ENCODE results near the gene SUV39H1.

Gene SUV39H1

DNA sequence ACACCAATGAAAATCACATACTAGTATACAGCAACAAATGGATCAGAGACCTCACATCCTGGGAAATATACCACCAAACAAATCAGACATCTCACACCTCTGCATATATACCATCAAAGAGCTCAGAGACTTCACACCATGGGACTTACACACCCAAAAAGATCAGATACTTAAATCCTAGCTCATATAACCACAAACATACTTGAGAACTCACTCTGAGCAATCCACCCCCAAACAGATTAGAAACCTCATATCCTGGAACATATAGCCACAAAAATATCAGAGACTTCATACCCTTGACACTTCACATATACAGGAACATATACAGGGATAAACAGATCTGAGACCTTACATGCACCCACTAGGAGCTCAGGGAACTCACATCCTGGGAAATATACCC is 32.1 kb downstream of the SUV39H1 start:
- Histone ChIP-seq H3K27ac (ENCODE audit: low read depth, low read length) (no peak overlapping the region), H2BK12ac (ENCODE audit: low read length) (no peak overlapping the region), H3K27me3 (ENCODE audit: insufficient read depth, low read length) (no peaks in the 10 kb centered on the region), H3K4me2 (ENCODE audit: low read length) (no peak overlapping the region), H3K4me1 (ENCODE audit: control insufficient read depth in 1 of 2, insufficient read depth in 2 of 2, low read length in 2 of 2) (no peaks in the 10 kb centered on the region), H2AK5ac (ENCODE audit: low read length) (no peak overlapping the region), H2AFZ (ENCODE audit: insufficient read depth, low read length, poor library complexity) (no peak overlapping the region), H4K12ac (ENCODE audit: low read depth, low read length) (no peak overlapping the region), H3K14ac (ENCODE audit: low read length) (no peak overlapping the region), H3K79me2 (ENCODE audit: control insufficient read depth, insufficient read depth, low read length, poor library complexity) (no peaks in the 10 kb centered on the region), H3K18ac (ENCODE audit: low read length) (no peak overlapping the region), H2BK120ac (ENCODE audit: insufficient read depth, low read length, poor library complexity) (no peak overlapping the region), H2BK5ac (ENCODE audit: low read depth, low read length, poor library complexity) (no peak overlapping the region), H3K4me3 (ENCODE audit: low read depth, low read length) (no peak overlapping the region), H3K4ac (ENCODE audit: low read depth, low read length) (no peak overlapping the region), H4K8ac (ENCODE audit: low read depth, low read length) (no peak overlapping the region), H3K9me3 (ENCODE audit: insufficient read depth, low read depth, low read length) (no peaks in the 10 kb centered on the region), H3K36me3 (ENCODE audit: control insufficient read depth in 1 of 2, insufficient read depth in 2 of 2, low read length in 2 of 2) (no peaks in the 10 kb centered on the region), H3K23ac (ENCODE audit: low read length) (no peak overlapping the region), H4K91ac (ENCODE audit: low read depth, low read length) (no peak overlapping the region), H3K9ac (ENCODE audit: low read length) (no peak overlapping the region), H3K79me1 (ENCODE audit: low read length) (no peaks in the 10 kb centered on the region)
- no peak for DNase-seq

DNA sequence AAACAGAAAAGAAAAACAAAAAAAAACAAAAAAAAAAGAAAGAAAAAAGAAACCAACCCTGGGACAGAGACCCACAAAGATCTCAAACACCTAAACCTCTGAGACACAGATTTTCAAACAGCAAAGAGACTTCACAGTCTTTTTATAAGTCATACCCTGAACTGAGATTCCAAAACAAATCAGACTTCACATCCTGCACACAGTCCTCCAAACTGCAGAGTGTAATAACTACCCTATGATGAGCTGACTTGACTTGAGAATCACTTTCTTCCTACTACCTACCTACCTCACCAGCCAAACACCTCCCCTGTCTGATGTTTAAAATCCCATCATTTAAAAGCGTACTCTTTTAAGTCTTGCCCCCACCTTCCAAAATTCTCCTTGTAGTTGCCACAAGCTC is 39.8 kb downstream of the SUV39H1 start:
- Histone ChIP-seq H2AK5ac (ENCODE audit: low read length) (peak overlapping the region; percentile 79), H3K4ac (ENCODE audit: low read depth, low read length) (no peak overlapping the region), H3K23ac (ENCODE audit: low read length) (no peak overlapping the region), H4K8ac (ENCODE audit: low read depth, low read length) (peak overlapping the region; percentile 92), H3K18ac (ENCODE audit: low read length) (peak overlapping the region; percentile 59), H3K9ac (ENCODE audit: low read length) (no peak overlapping the region), H3K4me1 (ENCODE audit: control insufficient read depth in 1 of 2, insufficient read depth in 2 of 2, low read length in 2 of 2) (peaks cover 5 to 6% of the 10 kb centered on the region in 2 experiments), H3K4me2 (ENCODE audit: low read length) (no peak overlapping the region), H3K27me3 (ENCODE audit: insufficient read depth, low read length) (no peaks in the 10 kb centered on the region), H3K27ac (ENCODE audit: low read depth, low read length) (no peak overlapping the region), H3K4me3 (ENCODE audit: low read depth, low read length) (no peak overlapping the region), H3K9me3 (ENCODE audit: insufficient read depth, low read depth, low read length) (no peaks in the 10 kb centered on the region), H2BK5ac (ENCODE audit: low read depth, low read length, poor library complexity) (no peak overlapping the region), H4K12ac (ENCODE audit: low read depth, low read length) (peak overlapping the region; percentile 91), H2AFZ (ENCODE audit: insufficient read depth, low read length, poor library complexity) (peak overlapping the region; percentile 96), H3K36me3 (ENCODE audit: control insufficient read depth in 1 of 2, insufficient read depth in 2 of 2, low read length in 2 of 2) (no peaks in the 10 kb centered on the region), H4K91ac (ENCODE audit: low read depth, low read length) (peak overlapping the region; percentile 55), H3K79me2 (ENCODE audit: control insufficient read depth, insufficient read depth, low read length, poor library complexity) (peaks cover 3% of the 10 kb centered on the region), H3K14ac (ENCODE audit: low read length) (no peak overlapping the region), H2BK12ac (ENCODE audit: low read length) (peak overlapping the region; percentile 22), H3K79me1 (ENCODE audit: low read length) (peaks cover 10% of the 10 kb centered on the region), H2BK120ac (ENCODE audit: insufficient read depth, low read length, poor library complexity) (peak overlapping the region; percentile 7)
- no CpG with 5 or more reads among the region's 1 CpG for WGBS (ENCODE audit: extremely low coverage, insufficient coverage, insufficient read length)
- no peak for DNase-seq

DNA sequence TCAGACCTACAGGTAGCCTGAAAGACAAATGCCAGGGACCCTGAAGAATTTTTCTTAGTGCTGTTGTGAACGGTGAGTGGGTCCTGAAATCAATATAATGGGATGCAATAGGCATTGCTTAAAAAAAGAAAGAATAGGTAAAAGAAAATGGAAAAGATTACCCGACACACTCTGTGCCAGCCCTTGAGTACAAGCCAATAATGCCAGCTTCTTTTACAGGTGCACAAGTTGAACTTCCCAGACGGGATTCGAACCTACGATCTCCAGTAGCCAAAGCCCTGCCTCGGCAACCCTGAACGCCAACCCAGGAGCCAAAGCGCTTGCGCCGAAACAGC is 40.3 kb downstream of the SUV39H1 start:
- Histone ChIP-seq H4K91ac (ENCODE audit: low read depth, low read length) (peak overlapping the region; percentile 55), H2AK5ac (ENCODE audit: low read length) (no peak overlapping the region), H3K4me2 (ENCODE audit: low read length) (peak overlapping the region; percentile 45), H3K18ac (ENCODE audit: low read length) (peak overlapping the region; percentile 59), H3K79me1 (ENCODE audit: low read length) (peaks cover 10% of the 10 kb centered on the region), H3K9ac (ENCODE audit: low read length) (no peak overlapping the region), H3K4ac (ENCODE audit: low read depth, low read length) (no peak overlapping the region), H3K27ac (ENCODE audit: low read depth, low read length) (no peak overlapping the region), H3K9me3 (ENCODE audit: insufficient read depth, low read depth, low read length) (no peaks in the 10 kb centered on the region), H3K79me2 (ENCODE audit: control insufficient read depth, insufficient read depth, low read length, poor library complexity) (peaks cover 3% of the 10 kb centered on the region), H4K12ac (ENCODE audit: low read depth, low read length) (peak overlapping the region; percentile 91), H3K4me3 (ENCODE audit: low read depth, low read length) (no peak overlapping the region), H2BK12ac (ENCODE audit: low read length) (no peak overlapping the region), H3K14ac (ENCODE audit: low read length) (peak overlapping the region; percentile 30), H2BK5ac (ENCODE audit: low read depth, low read length, poor library complexity) (no peak overlapping the region), H2AFZ (ENCODE audit: insufficient read depth, low read length, poor library complexity) (peak overlapping the region; percentile 96), H2BK120ac (ENCODE audit: insufficient read depth, low read length, poor library complexity) (no peak overlapping the region), H3K27me3 (ENCODE audit: insufficient read depth, low read length) (no peaks in the 10 kb centered on the region), H3K4me1 (ENCODE audit: control insufficient read depth in 1 of 2, insufficient read depth in 2 of 2, low read length in 2 of 2) (peaks cover 5 to 6% of the 10 kb centered on the region in 2 experiments), H3K23ac (ENCODE audit: low read length) (no peak overlapping the region), H4K8ac (ENCODE audit: low read depth, low read length) (peak overlapping the region; percentile 92), H3K36me3 (ENCODE audit: control insufficient read depth in 1 of 2, insufficient read depth in 2 of 2, low read length in 2 of 2) (no peaks in the 10 kb centered on the region)
- no CpG with 5 or more reads among the region's 10 CpGs for WGBS (ENCODE audit: extremely low coverage, insufficient coverage, insufficient read length)
- DNase-seq, result no peak

DNA sequence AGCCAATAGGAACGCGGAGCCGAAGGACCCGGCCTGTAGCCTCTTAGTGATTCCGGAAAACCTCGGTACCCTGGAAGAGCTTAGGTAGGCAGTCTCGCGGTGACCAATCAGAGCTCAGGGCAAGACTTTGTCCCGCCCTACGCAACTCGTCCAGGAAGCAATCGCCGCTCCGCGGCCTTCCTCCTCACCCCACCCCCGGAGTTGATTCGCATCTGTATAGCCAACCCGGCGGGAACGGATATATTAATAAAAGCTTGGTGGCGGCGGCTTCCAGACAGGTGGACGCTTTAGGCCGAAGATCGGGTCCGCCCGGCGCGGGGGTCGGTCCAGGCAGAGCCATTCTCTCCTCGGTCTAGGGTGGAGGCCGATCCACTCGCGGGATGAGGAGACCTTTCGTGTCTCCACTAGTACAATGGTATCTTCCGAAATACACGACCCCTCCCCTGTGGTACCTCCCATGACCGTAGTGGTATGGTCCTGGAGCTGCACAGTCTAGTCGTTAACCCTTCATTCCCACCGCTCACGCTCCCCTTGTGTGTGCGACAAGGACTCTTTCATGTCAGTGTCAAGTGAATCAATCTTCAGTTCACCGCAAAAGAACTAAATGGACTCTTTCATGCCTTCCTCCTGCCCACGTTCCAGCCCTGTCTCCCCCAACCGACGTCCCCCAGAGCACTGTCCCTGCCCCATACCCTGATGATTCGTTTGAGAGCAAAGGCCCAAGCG is 40.8 kb downstream of the SUV39H1 start:
- Histone ChIP-seq H2AK5ac (ENCODE audit: low read length) (no peak overlapping the region), H2BK5ac (ENCODE audit: low read depth, low read length, poor library complexity) (peak overlapping the region; percentile 59), H3K79me2 (ENCODE audit: control insufficient read depth, insufficient read depth, low read length, poor library complexity) (peaks cover 3% of the 10 kb centered on the region), H3K27ac (ENCODE audit: low read depth, low read length) (peak overlapping the region; percentile 94), H3K4ac (ENCODE audit: low read depth, low read length) (peak overlapping the region; percentile 83), H3K18ac (ENCODE audit: low read length) (peak overlapping the region; percentile 68), H3K9me3 (ENCODE audit: insufficient read depth, low read depth, low read length) (no peaks in the 10 kb centered on the region), H4K12ac (ENCODE audit: low read depth, low read length) (peak overlapping the region; percentile 80), H2BK120ac (ENCODE audit: insufficient read depth, low read length, poor library complexity) (peak overlapping the region; percentile 83), H3K14ac (ENCODE audit: low read length) (peak overlapping the region; percentile 70), H2AFZ (ENCODE audit: insufficient read depth, low read length, poor library complexity) (peak overlapping the region; percentile 68), H4K8ac (ENCODE audit: low read depth, low read length) (peak overlapping the region; percentile 98), H3K4me3 (ENCODE audit: low read depth, low read length) (peak overlapping the region; percentile 83), H3K27me3 (ENCODE audit: insufficient read depth, low read length) (no peaks in the 10 kb centered on the region), H3K36me3 (ENCODE audit: control insufficient read depth in 1 of 2, insufficient read depth in 2 of 2, low read length in 2 of 2) (no peaks in the 10 kb centered on the region), H3K79me1 (ENCODE audit: low read length) (peaks cover 10% of the 10 kb centered on the region), H3K4me1 (ENCODE audit: control insufficient read depth in 1 of 2, insufficient read depth in 2 of 2, low read length in 2 of 2) (peaks cover 5 to 6% of the 10 kb centered on the region in 2 experiments), H4K91ac (ENCODE audit: low read depth, low read length) (peak overlapping the region; percentile 96), H3K4me2 (ENCODE audit: low read length) (peak overlapping the region; percentile 74), H3K23ac (ENCODE audit: low read length) (no peak overlapping the region), H3K9ac (ENCODE audit: low read length) (peak overlapping the region; percentile 83), H2BK12ac (ENCODE audit: low read length) (no peak overlapping the region)
- no CpG with 5 or more reads among the region's 48 CpGs for WGBS (ENCODE audit: extremely low coverage, insufficient coverage, insufficient read length)
- DNase-seq, result peak; percentile 91 to 94

All from trophoblast cell (in vitro differentiated cells and primary cell).